Astrocyte of the cerebellum (primary cell): ENCODE data around the gene TPSB2.
"Not testable (repeated sequence)": the region's sequence is repeated elsewhere in the genome, so short reads cannot be mapped to it uniquely, and the experiment has no call there.

Source experiments
- DNase-seq: peaks from one replicate; pipeline ENCODE4 v3.0.0-alpha.2; 2011; ENCODE audit warnings: low read depth
- H3K4me3 ChIP-seq: 2 replicates; pipeline ENCODE4 v1.5.1; 2011; ENCODE audit warnings: mild to moderate bottlenecking, low read depth, low read length, moderate library complexity
- in situ Hi-C: cut with HindIII; loops from 2 replicates; pipeline ENCODE4 v1.10.0; 2017; ENCODE audit warnings: low sequenced_read_pairs
- TF ChIP-seq, protein P1 (sequence below): IDR thresholded peaks from 2 replicates; pipeline ENCODE4 v1.5.1; 2012; ENCODE audit warnings: low read length, low read depth, moderate library complexity, mild to moderate bottlenecking; ENCODE audit errors: missing control alignments

Gene TPSB2

DNA sequence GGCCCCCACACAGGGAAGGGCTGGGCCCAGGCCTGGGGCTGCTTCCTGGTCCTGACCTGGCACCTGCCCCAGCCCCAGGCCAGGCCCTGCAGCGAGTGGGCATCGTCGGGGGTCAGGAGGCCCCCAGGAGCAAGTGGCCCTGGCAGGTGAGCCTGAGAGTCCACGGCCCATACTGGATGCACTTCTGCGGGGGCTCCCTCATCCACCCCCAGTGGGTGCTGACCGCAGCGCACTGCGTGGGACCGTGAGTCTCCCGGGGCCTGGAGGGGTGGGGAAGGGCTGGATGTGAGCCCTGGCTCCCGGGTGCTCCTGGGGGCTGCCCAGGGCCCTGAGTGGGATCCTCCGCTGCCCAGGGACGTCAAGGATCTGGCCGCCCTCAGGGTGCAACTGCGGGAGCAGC is 11.1 kb upstream of the TPSB2 start:
- DNase-seq, in situ Hi-C loops: not testable (repeated sequence)

DNA sequence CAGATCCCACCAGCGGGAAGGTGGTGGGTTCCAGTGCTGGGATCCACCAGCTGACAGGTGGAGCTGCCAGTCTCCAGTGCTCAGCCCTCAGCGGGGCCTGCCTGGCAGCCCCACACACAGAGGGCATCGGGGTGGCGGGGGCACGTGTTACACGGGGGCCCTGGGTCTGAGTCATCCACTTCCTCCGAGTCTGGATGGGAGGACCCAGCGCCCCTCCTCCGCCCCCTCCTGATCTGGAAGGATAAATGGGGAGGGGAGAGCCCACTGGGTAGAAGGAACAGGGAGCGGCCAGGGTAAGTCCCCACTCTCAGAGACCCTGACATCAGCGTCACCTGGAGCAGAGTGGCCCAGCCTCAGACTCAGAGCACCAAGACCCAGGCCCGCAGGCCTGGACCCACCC is 10.5 kb upstream of the TPSB2 start, which contains the start of gene TPSAB1:
Gene TPSAB1, plus strand, starts transcription at position 270 of the 400 bp plus-strand sequence. CDS start 234 bp downstream, outside the sequence.
- DNase-seq, in situ Hi-C loops, H3K4me3 ChIP-seq: not testable (repeated sequence)

More for the DNA sequence above, 11.1 kb upstream of the TPSB2 start:
- H3K4me3 ChIP-seq, result not testable (repeated sequence)

DNA sequence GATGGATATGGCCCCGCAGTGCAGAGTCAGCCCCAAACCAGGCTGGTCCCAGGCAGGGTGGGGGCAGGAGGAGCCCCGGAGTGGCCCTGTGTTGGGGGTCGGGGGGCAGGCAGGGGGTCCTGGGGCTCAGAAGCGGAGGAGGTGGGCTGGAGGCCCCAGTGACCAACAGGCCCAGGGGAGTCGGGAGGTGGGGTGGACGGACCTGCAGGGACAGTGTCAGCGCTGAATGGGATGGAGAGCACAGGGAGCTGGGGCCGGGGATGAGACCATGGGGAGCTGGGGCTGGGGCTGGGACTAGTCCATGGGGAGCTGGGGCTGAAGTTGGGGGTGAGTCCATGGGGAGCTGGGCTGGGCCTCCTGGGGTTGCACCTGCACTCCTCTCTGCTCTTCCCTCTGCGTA is 9.6 kb upstream of the TPSB2 start:
- H3K4me3 ChIP-seq, DNase-seq, in situ Hi-C loops: not testable (repeated sequence)

DNA sequence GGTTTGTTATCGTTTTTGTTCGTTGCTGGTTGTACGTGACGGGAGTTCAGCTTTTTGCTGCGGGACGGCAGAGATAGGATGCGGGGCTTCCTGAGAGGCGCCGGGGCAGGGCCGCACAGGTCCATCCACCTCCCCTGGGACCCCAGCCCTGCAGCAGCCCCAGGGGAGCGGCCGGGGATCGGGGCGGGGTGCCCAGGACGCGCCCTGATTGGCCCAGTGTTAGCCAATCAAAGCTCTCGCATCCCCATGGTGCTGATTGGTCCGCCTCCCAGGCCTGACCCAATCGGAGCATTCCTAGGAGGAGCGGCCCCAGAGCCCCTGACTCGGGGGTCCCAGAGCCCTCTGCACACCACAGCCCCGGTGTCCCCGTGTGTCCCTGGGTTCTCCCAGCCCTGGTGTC is 8.9 kb upstream of the TPSB2 start:
- in situ Hi-C loops, DNase-seq, H3K4me3 ChIP-seq: not testable (repeated sequence)

DNA sequence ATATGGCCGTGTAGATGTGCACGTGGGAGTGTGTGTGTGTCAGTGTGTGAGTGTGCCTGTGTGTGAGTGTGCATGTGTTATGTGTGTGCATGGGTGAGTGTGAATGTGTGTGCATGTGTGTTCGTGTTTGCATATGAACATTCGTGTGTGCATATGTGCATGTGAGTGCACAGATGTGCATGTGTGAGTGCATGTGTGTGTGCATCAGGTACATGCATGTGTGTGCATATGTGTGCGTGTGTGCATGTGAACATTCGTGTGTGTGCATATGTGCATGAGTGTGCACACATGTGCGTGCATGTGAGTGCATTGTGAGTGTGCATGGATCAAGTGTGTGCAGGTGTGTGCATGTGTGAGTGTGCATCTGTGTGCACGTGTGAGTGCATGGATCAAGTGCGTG is 8.0 kb upstream of the TPSB2 start:
- TF ChIP-seq, protein P1, sequence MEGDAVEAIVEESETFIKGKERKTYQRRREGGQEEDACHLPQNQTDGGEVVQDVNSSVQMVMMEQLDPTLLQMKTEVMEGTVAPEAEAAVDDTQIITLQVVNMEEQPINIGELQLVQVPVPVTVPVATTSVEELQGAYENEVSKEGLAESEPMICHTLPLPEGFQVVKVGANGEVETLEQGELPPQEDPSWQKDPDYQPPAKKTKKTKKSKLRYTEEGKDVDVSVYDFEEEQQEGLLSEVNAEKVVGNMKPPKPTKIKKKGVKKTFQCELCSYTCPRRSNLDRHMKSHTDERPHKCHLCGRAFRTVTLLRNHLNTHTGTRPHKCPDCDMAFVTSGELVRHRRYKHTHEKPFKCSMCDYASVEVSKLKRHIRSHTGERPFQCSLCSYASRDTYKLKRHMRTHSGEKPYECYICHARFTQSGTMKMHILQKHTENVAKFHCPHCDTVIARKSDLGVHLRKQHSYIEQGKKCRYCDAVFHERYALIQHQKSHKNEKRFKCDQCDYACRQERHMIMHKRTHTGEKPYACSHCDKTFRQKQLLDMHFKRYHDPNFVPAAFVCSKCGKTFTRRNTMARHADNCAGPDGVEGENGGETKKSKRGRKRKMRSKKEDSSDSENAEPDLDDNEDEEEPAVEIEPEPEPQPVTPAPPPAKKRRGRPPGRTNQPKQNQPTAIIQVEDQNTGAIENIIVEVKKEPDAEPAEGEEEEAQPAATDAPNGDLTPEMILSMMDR, result no peak
- in situ Hi-C loops, result no loop called here
- no peak overlapping the region for H3K4me3 ChIP-seq
- no peak for DNase-seq

DNA sequence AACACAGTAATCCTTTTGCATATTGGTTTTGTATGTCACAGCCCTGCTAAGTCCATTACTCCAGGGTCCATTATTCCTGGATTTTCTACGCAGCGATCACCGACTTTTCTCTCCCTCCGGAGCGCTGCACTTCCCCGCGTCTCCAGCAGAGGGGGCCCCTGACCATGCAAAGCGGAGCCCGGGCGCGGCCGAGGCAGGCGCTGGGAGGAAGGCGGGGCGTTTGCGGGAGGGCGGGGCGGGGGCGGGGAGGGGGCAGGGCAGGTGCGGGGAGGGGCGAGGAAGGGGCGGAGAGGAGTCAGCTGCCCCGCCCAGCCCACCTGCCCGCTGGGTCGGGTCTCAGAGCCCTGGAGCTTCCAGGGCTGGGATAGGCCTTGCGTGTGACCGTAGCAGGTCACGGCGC is 6.7 kb upstream of the TPSB2 start:
- in situ Hi-C loops, result not testable (repeated sequence)

DNA sequence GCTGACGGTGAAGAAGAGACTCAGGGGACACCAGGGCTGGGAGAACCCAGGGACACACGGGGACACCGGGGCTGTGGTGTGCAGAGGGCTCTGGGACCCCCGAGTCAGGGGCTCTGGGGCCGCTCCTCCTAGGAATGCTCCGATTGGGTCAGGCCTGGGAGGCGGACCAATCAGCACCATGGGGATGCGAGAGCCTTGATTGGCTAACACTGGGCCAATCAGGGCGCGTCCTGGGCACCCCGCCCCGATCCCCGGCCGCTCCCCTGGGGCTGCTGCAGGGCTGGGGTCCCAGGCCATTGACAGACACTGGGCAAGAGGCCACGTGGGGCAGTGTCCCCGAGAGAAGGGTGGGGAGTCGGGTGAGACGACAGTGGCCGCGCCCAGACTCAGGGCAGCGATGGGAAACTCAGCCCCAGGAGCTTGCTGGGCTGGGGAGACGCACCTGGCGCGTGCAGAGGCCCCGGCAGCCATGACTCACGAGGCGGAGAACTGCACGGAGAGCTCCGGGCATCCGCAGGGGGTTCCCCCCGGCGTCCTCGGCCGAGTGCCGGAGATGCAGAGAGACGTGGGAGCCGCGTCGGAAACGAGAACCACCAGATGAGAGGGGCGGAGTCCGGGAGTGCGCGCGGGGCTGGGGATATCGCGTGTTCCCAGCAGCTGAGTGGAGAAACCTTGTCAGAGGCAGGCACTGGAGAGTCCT is 2.2 kb upstream of the TPSB2 start:
- DNase-seq, H3K4me3 ChIP-seq, in situ Hi-C loops: not testable (repeated sequence)

More for the DNA sequence above, 6.7 kb upstream of the TPSB2 start:
- H3K4me3 ChIP-seq, DNase-seq: not testable (repeated sequence)

DNA sequence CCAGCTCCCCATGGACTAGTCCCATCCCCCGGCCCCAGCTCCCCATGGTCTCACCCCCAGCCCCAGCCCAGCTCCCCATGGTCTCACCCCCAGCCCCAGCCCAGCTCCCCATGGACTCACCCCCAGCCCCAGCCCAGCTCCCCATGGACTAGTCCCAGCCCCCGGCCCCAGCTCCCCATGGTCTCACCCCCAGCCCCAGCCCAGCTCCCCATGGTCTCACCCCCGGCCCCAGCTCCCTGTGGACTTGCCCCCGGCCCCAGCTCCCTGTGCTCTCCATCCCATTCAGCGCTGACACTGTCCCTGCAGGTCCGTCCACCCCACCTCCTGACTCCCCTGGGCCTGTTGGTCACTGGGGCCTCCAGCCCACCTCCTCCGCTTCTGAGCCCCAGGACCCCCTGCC is 1.3 kb upstream of the TPSB2 start:
- DNase-seq, H3K4me3 ChIP-seq, in situ Hi-C loops: not testable (repeated sequence)

DNA sequence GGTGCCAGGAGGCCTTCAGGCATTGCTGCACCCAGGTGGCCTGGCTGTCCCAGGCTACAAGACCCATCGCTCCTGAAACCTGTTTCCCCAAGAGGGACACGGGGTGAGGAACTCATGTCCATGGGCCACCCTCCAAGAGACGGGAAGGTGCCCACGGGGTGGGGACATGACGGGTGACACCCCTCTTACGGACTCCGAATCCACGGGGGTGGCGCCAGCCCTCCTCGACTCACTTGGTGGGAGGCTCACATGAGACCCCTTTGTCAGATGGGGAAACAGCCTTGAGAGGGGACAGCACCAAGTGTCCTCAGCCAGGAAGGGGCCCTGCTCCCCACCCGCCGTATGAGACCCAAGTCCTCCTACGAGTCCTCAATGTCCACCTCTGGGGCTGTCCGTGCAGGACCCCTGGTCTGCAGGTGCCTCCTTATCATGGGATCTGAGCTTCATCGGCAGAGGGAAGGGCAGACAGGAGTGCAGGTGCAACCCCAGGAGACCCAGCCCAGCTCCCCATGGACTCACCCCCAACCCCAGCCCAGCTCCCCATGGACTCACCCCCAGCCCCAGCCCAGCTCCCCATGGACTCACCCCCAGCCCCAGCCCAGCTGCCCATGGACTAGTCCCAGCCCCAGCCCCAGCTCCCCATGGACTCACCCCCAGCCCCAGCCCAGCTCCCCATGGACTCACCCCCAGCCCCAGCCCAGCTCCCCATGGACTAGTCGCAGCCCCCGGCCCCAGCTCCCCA is 658 bp upstream of the TPSB2 start:
- in situ Hi-C loops, H3K4me3 ChIP-seq: not testable (repeated sequence)

DNA sequence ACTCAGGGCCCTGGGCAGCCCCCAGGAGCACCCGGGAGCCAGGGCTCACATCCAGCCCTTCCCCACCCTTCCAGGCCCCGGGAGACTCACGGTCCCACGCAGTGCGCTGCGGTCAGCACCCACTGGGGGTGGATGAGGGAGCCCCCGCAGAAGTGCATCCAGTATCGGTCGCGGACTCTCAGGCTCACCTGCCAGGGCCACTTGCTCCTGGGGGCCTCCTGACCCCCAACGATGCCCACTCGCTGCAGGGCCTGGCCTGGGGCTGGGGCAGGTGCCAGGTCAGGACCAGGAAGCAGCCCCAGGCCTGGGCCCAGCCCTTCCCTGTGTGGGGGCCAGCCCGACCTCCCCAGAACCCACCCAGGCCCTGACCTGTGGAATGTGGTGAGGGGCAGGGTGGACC is 508 bp downstream of the TPSB2 start:
- H3K4me3 ChIP-seq, in situ Hi-C loops, DNase-seq: not testable (repeated sequence)

More for the DNA sequence above, 658 bp upstream of the TPSB2 start:
- not testable (repeated sequence) for DNase-seq

DNA sequence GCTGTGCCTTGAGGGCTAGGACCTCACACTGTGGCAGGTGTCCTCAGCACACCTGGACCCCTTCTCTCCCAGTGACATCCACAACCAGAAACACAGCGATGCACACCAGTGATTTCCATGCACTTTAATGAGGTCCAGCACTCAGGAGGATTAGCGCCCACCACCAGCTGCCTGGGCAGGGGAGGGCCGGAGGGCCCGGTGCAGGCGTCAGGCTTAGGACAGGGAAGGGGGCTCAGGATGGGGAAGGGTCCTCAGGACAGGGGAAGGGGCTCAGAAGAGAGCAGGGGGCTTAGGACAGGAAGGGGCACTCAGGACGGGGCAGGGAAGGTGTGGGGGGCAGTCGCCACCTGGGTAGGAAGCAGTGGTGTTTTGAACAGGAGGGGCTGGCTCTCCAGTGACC is 1.8 kb downstream of the TPSB2 start:
- H3K4me3 ChIP-seq, DNase-seq, in situ Hi-C loops: not testable (repeated sequence)

DNA sequence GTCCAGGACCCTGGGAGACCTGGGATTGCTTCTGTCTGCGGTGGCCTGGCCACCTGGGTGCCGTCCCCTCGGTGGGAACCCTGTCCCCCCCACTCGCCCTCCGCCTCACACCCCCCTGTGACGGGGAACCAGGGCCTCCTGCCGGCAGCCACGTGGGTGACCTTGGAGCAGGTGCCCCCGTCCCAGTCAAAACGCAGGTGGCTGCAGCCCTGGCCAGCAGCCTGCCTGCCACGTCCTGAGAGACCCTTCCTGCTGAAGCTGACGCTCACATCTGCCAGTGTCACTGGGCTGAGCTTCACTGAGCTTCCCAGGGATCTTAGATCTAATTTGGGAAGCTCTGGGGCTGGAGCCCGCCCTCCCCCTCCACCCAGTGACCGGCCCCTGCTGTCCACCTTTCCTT is 3.3 kb downstream of the TPSB2 start:
- in situ Hi-C loops, H3K4me3 ChIP-seq, DNase-seq: not testable (repeated sequence)

DNA sequence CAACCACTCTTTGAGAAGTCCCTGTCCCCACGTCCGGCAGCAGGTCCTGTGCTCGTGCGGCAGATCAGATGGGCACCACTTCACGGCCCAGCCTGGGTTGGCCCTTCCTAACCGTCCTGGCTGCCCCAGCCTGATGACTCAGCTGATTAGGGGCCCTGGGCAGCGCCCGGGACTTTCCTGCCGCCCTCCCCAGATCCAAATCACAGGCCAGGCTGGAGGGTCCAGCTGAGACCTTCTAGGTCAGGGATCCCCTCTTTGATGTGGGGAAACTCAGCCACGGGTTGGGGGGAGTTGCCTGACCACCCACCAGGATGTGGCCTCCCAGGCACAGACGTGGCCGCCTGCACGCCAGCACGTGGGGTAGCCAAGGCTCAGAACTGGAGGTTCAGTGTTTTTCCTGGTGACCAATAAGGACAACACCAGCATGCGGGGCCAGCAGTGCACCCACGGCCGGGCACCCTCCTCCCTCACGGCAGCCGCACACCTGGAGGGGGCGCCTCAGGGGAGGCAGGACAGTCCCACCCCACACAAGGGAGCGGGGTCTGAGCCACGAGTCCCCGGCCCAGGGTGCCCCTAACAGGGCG is 4.2 kb downstream of the TPSB2 start:
- in situ Hi-C loops, DNase-seq, H3K4me3 ChIP-seq: not testable (repeated sequence)
